LNCaP clone FGC (cell line): ENCODE results near the gene AATK.
"Not testable (repeated sequence)": the region's sequence is repeated elsewhere in the genome, so short reads cannot be mapped to it uniquely, and the experiment has no call there.

ENCODE experiments used
- DNase-seq: peaks from one replicate; pipeline ENCODE4 v3.0.0-alpha.2; 2011; ENCODE audit warnings: low read depth
- H3K4me3 ChIP-seq: 2 replicates; pipeline ENCODE4 v1.5.1; 2011; ENCODE audit warnings: mild to moderate bottlenecking, low read depth, low read length, control low read depth
- CTCF ChIP-seq: IDR thresholded peaks from 2 replicates; pipeline ENCODE4 v1.5.1; 2012; ENCODE audit warnings: mild to moderate bottlenecking; ENCODE audit not compliant: control insufficient read depth, insufficient read depth; ENCODE audit errors: extremely low read depth

The AATK gene

DNA sequence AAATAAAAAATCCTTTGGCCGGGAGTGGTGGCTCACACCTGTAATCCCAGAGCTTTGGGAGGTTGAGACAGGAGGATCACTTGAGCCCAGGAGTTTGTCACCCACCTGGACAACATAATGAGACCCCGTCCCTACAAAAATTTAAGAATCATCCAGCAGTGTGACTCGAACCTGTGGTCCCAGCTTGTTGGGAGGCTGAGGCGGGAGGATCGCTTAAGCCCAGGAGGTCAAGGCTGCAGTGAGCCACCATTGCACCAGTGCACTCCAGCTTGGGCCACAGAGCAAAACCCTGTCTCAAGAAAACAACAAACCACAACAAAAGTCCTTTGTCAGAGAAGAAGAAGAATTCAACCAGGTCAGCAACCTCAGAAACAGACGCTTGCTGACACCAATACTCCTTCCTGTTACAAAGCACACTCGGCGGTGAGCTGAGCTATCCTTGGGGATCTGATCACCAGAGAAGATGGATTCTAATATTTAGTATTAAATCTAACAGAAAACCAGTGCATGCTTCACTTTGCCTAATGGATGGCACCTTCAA, 13.7 kb downstream of the AATK start:
- no peak for TF ChIP-seq CTCF
- no peak for DNase-seq
- no peak overlapping the region for H3K4me3 ChIP-seq

GRCh38 chr17:81151278-81151677, 14.7 kb downstream of the AATK start:
- no peak for TF ChIP-seq CTCF
- DNase-seq: no peak
- no peak overlapping the region for H3K4me3 ChIP-seq

GRCh38 chr17:81150377-81151077, 15.5 kb downstream of the AATK start:
- TF ChIP-seq CTCF: no peak
- H3K4me3 ChIP-seq: no peak overlapping the region
- DNase-seq: no peak

GRCh38 chr17:81148986-81149533, 17.0 kb downstream of the AATK start:
- no peak for TF ChIP-seq CTCF
- no peak for DNase-seq
- H3K4me3 ChIP-seq: no peak overlapping the region

GRCh38 chr17:81148571-81148970, 17.4 kb downstream of the AATK start:
- DNase-seq: no peak
- TF ChIP-seq CTCF: no peak
- no peak overlapping the region for H3K4me3 ChIP-seq

DNA sequence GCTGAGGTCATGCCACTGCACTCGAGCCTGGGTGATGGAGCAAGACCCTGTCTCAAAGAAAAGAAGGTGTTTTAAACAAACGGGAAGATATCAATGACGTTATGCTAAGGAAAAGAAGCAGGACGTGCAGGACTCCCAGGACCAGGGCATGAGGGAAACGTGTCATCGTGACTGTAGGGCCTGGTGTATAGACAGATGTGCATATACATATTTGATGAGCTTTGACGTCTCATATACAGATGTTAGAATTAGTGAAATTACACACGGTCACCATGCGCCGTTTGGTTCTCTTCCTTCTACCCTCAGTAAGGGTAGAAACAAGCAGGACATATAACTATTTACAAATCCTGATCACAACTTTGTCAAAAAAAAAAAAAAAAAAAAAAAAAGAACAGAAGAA, 18.3 kb downstream of the AATK start:
- no peak for DNase-seq
- TF ChIP-seq CTCF: no peak
- H3K4me3 ChIP-seq: no peak overlapping the region

DNA sequence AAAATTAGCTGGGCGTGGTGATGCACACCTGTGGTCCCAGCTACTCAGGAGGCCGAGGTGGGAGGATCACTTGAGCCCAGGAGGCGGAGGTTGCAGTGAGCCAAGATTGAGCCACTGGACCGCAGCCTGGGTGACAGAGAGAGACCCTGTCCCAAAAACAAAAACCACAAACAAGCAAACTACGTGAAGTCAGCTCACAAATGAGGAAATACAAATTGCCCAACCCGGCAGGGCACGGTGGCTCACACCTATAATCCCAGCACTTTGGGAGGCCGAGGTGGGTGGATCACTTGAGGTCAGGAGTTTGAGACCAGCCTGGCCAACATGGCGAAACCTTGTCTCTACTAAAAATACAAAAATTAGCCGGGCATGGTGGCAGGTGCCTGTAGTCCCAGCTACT, 19.8 kb downstream of the AATK start:
- DNase-seq, H3K4me3 ChIP-seq: not testable (repeated sequence)
